Body of pancreas (tissue), 4 donors: ENCODE data around the gene PDGFA. TPM values are rescaled to one million over a fixed set of nuclear protein-coding genes. Genes with fewer than 3 reads are reported as not detected.

Experiments
- ATAC-seq: fragments of 150-250 bp; one replicate; pipeline ENCODE4 v1.9.1; 2016
- DNase-seq, 4 donors: peaks; one replicate each; pipeline ENCODE4 v3.0.0-alpha.2; 2019
- H3K27ac ChIP-seq, 4 donors: fragments of 200-600 bp; sonication (generic); 1 replicate in 3 of 4; 2 replicates in 1 of 4; pipeline versions ENCODE4 v1.5.1 to v1.6.1; 2016 to 2019; ENCODE audit warnings: mild to moderate bottlenecking in 1 of 4, mixed read lengths in 1 of 4, moderate library complexity in 1 of 4
- H3K27me3 ChIP-seq, 2 donors: fragments of 200-600 bp; sonication (generic); one replicate each; pipeline ENCODE4 v1.6.0; 2016; ENCODE audit warnings: mild to moderate bottlenecking in 1 of 2
- H3K36me3 ChIP-seq, 2 donors: fragments of 200-600 bp; sonication (generic); replicated peaks in 1 of 2; 2 replicates each; pipeline ENCODE4 v1.5.1; 2016; ENCODE audit warnings: low read depth in 2 of 2; ENCODE audit not compliant: insufficient read depth in 1 of 2
- H3K4me1 ChIP-seq: fragments of 200-600 bp; sonication (generic); one replicate; pipeline ENCODE4 v1.6.0; 2016
- H3K4me3 ChIP-seq, 2 donors: fragments of 200-600 bp; sonication (generic); 1 replicate in 1 of 2; 2 replicates in 1 of 2; pipeline ENCODE4 v1.5.1; 2016 to 2019
- H3K9me3 ChIP-seq, 3 donors: fragments of 200-600 bp; sonication (generic); 1 replicate in 2 of 3; 2 replicates in 1 of 3; pipeline ENCODE4 v1.5.1; 2016
- CTCF ChIP-seq, 7 experiments: fragments of 450-650 bp in 4 of 7; fragments of 200-600 bp in 3 of 7; sonication (generic) in 3 of 7; IDR thresholded peaks; one replicate each; pipeline ENCODE4 v1.5.1; 2016 to 2019; ENCODE audit warnings: antibody characterized with exemption in 7 of 7
- POLR2A ChIP-seq, 3 donors: fragments of 450-650 bp; IDR thresholded peaks; one replicate each; pipeline ENCODE4 v1.6.1; 2016; ENCODE audit warnings: antibody characterized with exemption in 3 of 3, mild to moderate bottlenecking in 2 of 3
- WGBS, 2 donors: methylation state at CpG; one replicate each; pipeline ENCODE4 v1.1.5; 2017; 5-methylcytosine and 5-hydroxymethylcytosine counted together
- intact Hi-C: fragments of 100-400 bp; cut with DNase I; formaldehyde crosslinking; loops from one replicate; pipeline ENCODE4 v1.15.1; 2023
- total RNA-seq, 2 donors: library from RNA; depleted of rRNA; stranded (reverse); fragments of >200 nt; gene quantifications; one replicate each; pipeline ENCODE4 v1.1.0, GENCODE V29; 2016

The PDGFA gene
- total RNA-seq, 2 donors from 2014 or later, result 58.6 to 59.3 TPM

GRCh38 chr7:491292-491957, 28.2 kb downstream of the PDGFA start:
- WGBS, 2 donors, result 82 to 92% methylated on average over 11 to 21 of the region's 22 CpGs
- H3K27me3 ChIP-seq, result no peaks in the 10 kb centered on the region
- intact Hi-C loops, result loop anchor here (10.0 kb wide), 1 partner anchor 157 kb away; no protein-coding TSS in a partner anchor
- H3K36me3 ChIP-seq, result no peaks in the 10 kb centered on the region
- DNase-seq (no peak), ATAC-seq (no peak)
- no peak for TF ChIP-seq CTCF (IDR thresholded peaks at IDR 0.05)
- TF ChIP-seq POLR2A (IDR thresholded peaks at IDR 0.05), result no peak
- no peak overlapping the region for H3K4me3 ChIP-seq
- peaks cover 5% of the 10 kb centered on the region for H3K4me1 ChIP-seq
- no peaks in the 10 kb centered on the region for H3K9me3 ChIP-seq
- no peak overlapping the region for H3K27ac ChIP-seq

GRCh38 chr7:490461-491291, 29.0 kb downstream of the PDGFA start:
- Histone ChIP-seq H3K36me3 (no peaks in the 10 kb centered on the region), H3K4me1 (peaks cover 9% of the 10 kb centered on the region), H3K9me3 (no peaks in the 10 kb centered on the region), H3K27me3 (no peaks in the 10 kb centered on the region), H3K27ac (no peak overlapping the region), H3K4me3 (no peak overlapping the region)
- DNase-seq, result peak in 2 of 4 donors; percentile 5 to 10
- 86 to 98% methylated on average over 6 to 18 of the region's 18 CpGs for WGBS, 2 donors
- no peak for TF ChIP-seq POLR2A (IDR thresholded peaks at IDR 0.05)
- TF ChIP-seq CTCF (IDR thresholded peaks at IDR 0.05), result no peak
- intact Hi-C loops, result loop anchor here (10.0 kb wide), 1 partner anchor 156 kb away; no protein-coding TSS in a partner anchor
- no peak for ATAC-seq

GRCh38 chr7:489876-490275, 29.8 kb downstream of the PDGFA start:
- no peak overlapping the region for H3K4me3 ChIP-seq
- H3K36me3 ChIP-seq, result no peaks in the 10 kb centered on the region
- ATAC-seq (no peak), DNase-seq (peak in 1 of 4 donors; percentile 5)
- no peaks in the 10 kb centered on the region for H3K9me3 ChIP-seq
- no peaks in the 10 kb centered on the region for H3K27me3 ChIP-seq
- no peak for TF ChIP-seq POLR2A (IDR thresholded peaks at IDR 0.05)
- TF ChIP-seq CTCF (IDR thresholded peaks at IDR 0.05), result no peak
- intact Hi-C loops, result loop anchor here (10.0 kb wide), 1 partner anchor 155 kb away; no protein-coding TSS in a partner anchor
- H3K4me1 ChIP-seq, result peaks cover 17% of the 10 kb centered on the region
- no peak overlapping the region for H3K27ac ChIP-seq
- WGBS, 2 donors, result 68 to 77% methylated on average over 4 of the region's 4 CpGs

GRCh38 chr7:486216-486743, 33.4 kb downstream of the PDGFA start:
- H3K4me1 ChIP-seq, result peaks cover 24% of the 10 kb centered on the region

More at GRCh38 chr7:486216-486743, 33.4 kb downstream of the PDGFA start:
- no peaks in the 10 kb centered on the region for H3K36me3 ChIP-seq
- H3K27me3 ChIP-seq, result no peaks in the 10 kb centered on the region
- no peak for ATAC-seq
- intact Hi-C loops, result no loop called here
- 81 to 92% methylated on average over 11 to 16 of the region's 16 CpGs for WGBS, 2 donors
- no peak overlapping the region for H3K27ac ChIP-seq
- TF ChIP-seq POLR2A (IDR thresholded peaks at IDR 0.05) (no peak), CTCF (IDR thresholded peaks at IDR 0.05) (no peak)
- no peak overlapping the region for H3K4me3 ChIP-seq
- H3K9me3 ChIP-seq, result no peaks in the 10 kb centered on the region
- DNase-seq, result peak in 1 of 4 donors; percentile 8
